HUES48 (cell line): ENCODE results near the gene PTPN1.

Experiments
- H3K27ac ChIP-seq: one replicate; pipeline ENCODE4 v1.7.0; 2013; ENCODE audit warnings: low read depth, low read length, inconsistent platforms
- H3K27me3 ChIP-seq: 2 replicates; pipeline ENCODE4 v1.6.1; 2013; ENCODE audit warnings: mild to moderate bottlenecking, low read length; ENCODE audit not compliant: control insufficient read depth, insufficient read depth
- H3K36me3 ChIP-seq: 2 replicates; pipeline ENCODE4 v1.6.1; 2013; ENCODE audit warnings: low read length; ENCODE audit not compliant: control insufficient read depth, insufficient read depth
- H3K4me1 ChIP-seq: 2 replicates; pipeline ENCODE4 v1.6.1; 2013; ENCODE audit warnings: mild to moderate bottlenecking, low read length; ENCODE audit not compliant: control insufficient read depth, insufficient read depth
- H3K4me3 ChIP-seq: 2 replicates; pipeline ENCODE4 v1.5.1; 2013; ENCODE audit warnings: mild to moderate bottlenecking, low read depth, low read length
- H3K9ac ChIP-seq: 2 replicates; pipeline ENCODE4 v1.6.1; 2013; ENCODE audit warnings: mild to moderate bottlenecking, low read depth, low read length, moderate library complexity
- H3K9me3 ChIP-seq: 2 replicates; pipeline ENCODE4 v1.6.1; 2013; ENCODE audit warnings: low read length; ENCODE audit not compliant: control insufficient read depth, insufficient read depth

The PTPN1 gene

GRCh38 chr20:50621068-50621665 lies 111.0 kb downstream of the PTPN1 start:
- Histone ChIP-seq H3K27ac (no peak overlapping the region), H3K36me3 (no peaks in the 10 kb centered on the region), H3K4me1 (peaks cover 6% of the 10 kb centered on the region; the same call in 1 of the 2 replicates)

GRCh38 chr20:50624351-50625016 lies 114.3 kb downstream of the PTPN1 start:
- H3K4me1 ChIP-seq, result peaks cover 6% of the 10 kb centered on the region; the same call in 1 of the 2 replicates
- no peak overlapping the region for H3K27ac ChIP-seq
- no peaks in the 10 kb centered on the region for H3K36me3 ChIP-seq
- H3K4me3 ChIP-seq, result no peak overlapping the region
- H3K27me3 ChIP-seq, result no peaks in the 10 kb centered on the region
- H3K9me3 ChIP-seq, result 0 out of 2 replicates have a peak, but pooled peaks cover 5% of the 10 kb centered on the region
- H3K9ac ChIP-seq, result no peak overlapping the region

More at GRCh38 chr20:50621068-50621665, 111.0 kb downstream of the PTPN1 start:
- Histone ChIP-seq H3K9ac (no peak overlapping the region), H3K9me3 (0 out of 2 replicates have a peak, but pooled peaks cover 5% of the 10 kb centered on the region), H3K27me3 (no peaks in the 10 kb centered on the region), H3K4me3 (no peak overlapping the region)

- Histone ChIP-seq H3K27ac (peak overlapping the region; percentile 17), H3K4me1 (peaks cover 6% of the 10 kb centered on the region; the same call in 1 of the 2 replicates), H3K36me3 (no peaks in the 10 kb centered on the region), H3K9ac (no peak overlapping the region), H3K4me3 (no peak overlapping the region), H3K27me3 (no peaks in the 10 kb centered on the region), H3K9me3 (0 out of 2 replicates have a peak, but pooled peaks cover 3% of the 10 kb centered on the region)
Measured at GRCh38 chr20:50625986-50626677, 115.9 kb downstream of the PTPN1 start.

- no peak overlapping the region for H3K27ac ChIP-seq
- H3K4me1 ChIP-seq, result peaks cover 6% of the 10 kb centered on the region; the same call in 1 of the 2 replicates
- H3K4me3 ChIP-seq, result no peak overlapping the region
- H3K36me3 ChIP-seq, result no peaks in the 10 kb centered on the region
- no peaks in the 10 kb centered on the region for H3K9me3 ChIP-seq
- no peaks in the 10 kb centered on the region for H3K27me3 ChIP-seq
- no peak overlapping the region for H3K9ac ChIP-seq
Measured at GRCh38 chr20:50627747-50628146, 117.6 kb downstream of the PTPN1 start.

- Histone ChIP-seq H3K4me1 (peaks cover 6% of the 10 kb centered on the region; the same call in 1 of the 2 replicates), H3K27me3 (no peaks in the 10 kb centered on the region), H3K4me3 (no peak overlapping the region), H3K9ac (no peak overlapping the region), H3K27ac (no peak overlapping the region), H3K9me3 (no peaks in the 10 kb centered on the region), H3K36me3 (no peaks in the 10 kb centered on the region)
Measured at GRCh38 chr20:50628332-50628731, 118.1 kb downstream of the PTPN1 start.

- no peaks in the 10 kb centered on the region for H3K27me3 ChIP-seq
- H3K27ac ChIP-seq, result no peak overlapping the region
- H3K9me3 ChIP-seq, result no peaks in the 10 kb centered on the region
- H3K36me3 ChIP-seq, result no peaks in the 10 kb centered on the region
- peaks cover 6% of the 10 kb centered on the region; the same call in 1 of the 2 replicates for H3K4me1 ChIP-seq
- no peak overlapping the region for H3K9ac ChIP-seq
- no peak overlapping the region for H3K4me3 ChIP-seq
Measured at GRCh38 chr20:50628853-50629669, 118.9 kb downstream of the PTPN1 start.

GRCh38 chr20:50629670-50630045 lies 119.5 kb downstream of the PTPN1 start:
- Histone ChIP-seq H3K4me3 (no peak overlapping the region), H3K4me1 (peaks cover 6% of the 10 kb centered on the region; the same call in 1 of the 2 replicates), H3K36me3 (no peaks in the 10 kb centered on the region), H3K27me3 (no peaks in the 10 kb centered on the region), H3K9ac (no peak overlapping the region), H3K9me3 (no peaks in the 10 kb centered on the region), H3K27ac (no peak overlapping the region)

GRCh38 chr20:50630578-50631263 lies 120.5 kb downstream of the PTPN1 start:
- Histone ChIP-seq H3K9ac (no peak overlapping the region), H3K36me3 (no peaks in the 10 kb centered on the region), H3K27ac (no peak overlapping the region)

GRCh38 chr20:50632236-50632635 lies 122.1 kb downstream of the PTPN1 start:
- Histone ChIP-seq H3K4me3 (no peak overlapping the region), H3K27ac (no peak overlapping the region), H3K36me3 (no peaks in the 10 kb centered on the region), H3K9me3 (no peaks in the 10 kb centered on the region), H3K4me1 (peaks cover 15% of the 10 kb centered on the region), H3K27me3 (no peaks in the 10 kb centered on the region), H3K9ac (no peak overlapping the region)

More at GRCh38 chr20:50630578-50631263, 120.5 kb downstream of the PTPN1 start:
- Histone ChIP-seq H3K9me3 (no peaks in the 10 kb centered on the region), H3K4me3 (no peak overlapping the region), H3K27me3 (no peaks in the 10 kb centered on the region), H3K4me1 (peaks cover 4% of the 10 kb centered on the region; the same call in 1 of the 2 replicates)

GRCh38 chr20:50632701-50633100 lies 122.5 kb downstream of the PTPN1 start:
- Histone ChIP-seq H3K9ac (no peak overlapping the region), H3K4me1 (peaks cover 20% of the 10 kb centered on the region), H3K27me3 (no peaks in the 10 kb centered on the region), H3K36me3 (no peaks in the 10 kb centered on the region), H3K4me3 (no peak overlapping the region), H3K9me3 (no peaks in the 10 kb centered on the region), H3K27ac (no peak overlapping the region)
